ENCODE measurements around the gene EDNRA.

EDNRA gene

DNA sequence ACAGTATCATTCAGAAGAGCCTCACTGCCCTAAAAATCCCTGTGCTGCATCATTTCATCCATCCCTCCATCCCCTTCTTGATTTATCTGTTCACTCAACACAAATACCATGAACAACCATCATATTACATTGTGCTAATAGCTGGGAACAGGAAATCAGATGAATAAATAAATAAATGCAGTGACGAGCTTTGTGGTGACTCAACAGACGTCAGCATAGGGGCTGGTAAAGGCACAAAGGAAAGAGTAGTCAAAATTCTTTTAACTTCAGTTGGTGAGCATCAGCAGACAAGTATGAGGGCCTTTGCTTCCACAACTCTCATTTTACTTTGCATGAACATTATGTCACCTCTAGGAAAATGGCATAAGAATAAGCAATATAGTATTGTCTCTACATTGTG is 65.5 kb downstream of the EDNRA start:
- DNase-seq: no peak

DNA sequence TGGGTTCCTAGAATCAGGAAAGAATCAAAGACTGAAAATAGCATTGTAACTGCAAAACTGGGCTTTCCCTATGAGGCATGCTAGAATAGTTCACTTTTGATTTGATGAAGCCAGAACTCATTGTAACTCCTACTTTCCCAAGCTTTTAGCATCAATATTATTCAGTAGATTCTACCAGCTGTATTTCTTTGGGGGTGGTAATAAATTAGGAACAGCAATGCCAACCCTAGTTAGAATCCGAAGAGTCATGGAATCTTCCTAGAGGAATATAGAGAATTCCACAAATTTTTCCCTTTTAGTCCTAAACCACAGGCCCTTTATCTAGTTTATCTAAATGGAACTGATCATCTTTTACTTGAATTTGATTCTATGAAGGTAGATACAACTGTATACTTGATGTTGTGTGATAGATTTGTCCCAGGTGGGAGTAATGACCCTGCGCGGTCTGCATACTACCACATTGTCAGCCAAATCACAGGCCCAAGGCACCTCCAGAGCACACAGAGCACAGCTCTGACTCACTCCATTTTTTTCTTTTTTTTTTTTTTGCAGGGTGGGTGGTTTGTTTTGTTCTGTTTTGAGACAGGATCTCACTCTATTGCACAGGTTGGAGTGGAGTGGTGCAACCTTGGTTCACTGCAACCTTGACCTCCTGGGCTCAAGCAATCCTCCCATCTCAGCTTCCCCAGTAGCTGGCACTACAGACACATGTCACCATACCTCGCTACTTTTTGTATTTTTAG is 66.6 kb downstream of the EDNRA start:
- no peak for DNase-seq

DNA sequence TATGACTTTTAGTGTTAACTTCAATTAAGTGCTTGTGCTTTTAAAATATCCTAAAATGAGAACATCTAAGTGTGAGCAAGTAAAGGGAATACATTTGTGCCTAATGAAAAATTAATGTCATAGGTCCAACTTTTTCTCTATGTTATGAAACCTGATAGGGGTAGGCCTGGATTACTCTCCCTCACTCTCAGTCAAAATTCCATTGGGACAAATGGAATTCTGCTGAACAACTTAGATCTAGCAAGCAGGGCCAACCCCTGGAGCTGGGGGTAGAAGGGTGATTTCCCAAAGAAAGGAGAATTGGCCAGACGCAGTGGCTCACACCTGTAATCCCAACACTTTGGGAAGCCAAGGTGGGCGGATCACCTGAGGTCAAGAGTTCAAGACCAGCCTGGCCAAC is 67.4 kb downstream of the EDNRA start:
- DNase-seq: no peak

DNA sequence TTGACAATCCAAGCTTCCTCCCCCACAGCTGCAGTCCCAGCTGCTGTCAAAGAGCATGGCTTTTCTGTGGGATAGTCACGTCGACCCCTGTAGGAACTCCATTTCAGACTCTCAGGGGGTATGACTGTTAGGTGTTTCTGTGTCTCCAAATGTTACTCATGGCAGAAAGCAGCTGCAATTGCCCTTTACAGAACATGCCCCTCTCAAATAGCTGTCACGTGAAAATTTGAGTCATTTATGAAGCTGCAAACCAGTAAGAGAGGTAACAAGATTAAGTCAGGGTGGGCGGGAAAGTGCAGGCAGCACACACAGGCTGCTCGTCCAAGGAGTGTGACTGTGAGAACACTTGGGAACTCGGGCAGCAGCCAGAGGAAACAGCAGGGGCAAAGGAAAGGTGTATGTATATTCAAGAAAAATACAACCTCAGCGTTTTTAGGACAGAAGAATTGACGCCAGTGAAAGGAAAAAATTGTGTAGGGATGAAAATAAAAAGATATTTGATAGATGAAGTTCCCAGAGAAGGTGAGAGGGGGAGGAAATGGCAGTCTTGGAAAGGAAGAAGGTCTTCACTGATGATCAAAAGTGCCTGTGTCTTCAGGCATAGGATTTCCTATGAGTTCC is 69.8 kb downstream of the EDNRA start:
- no peak for DNase-seq

DNA sequence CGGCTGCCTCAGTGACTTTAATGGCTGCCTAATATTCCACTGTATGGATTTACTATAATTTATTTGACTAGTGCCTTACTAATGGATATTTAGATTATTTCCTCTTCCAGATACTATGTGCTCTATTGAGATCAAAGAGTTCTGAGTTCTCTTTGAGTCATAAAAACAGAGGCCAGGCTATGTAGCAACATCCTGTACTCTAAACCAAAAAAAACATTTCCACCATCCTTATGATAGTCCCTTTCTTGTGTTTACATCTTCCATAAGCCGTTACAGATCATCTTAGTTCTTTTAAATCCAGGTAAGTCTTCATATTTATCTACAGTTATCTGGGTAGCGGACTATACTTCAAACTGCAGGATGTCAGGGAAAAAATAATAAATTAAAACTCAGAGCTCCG is 79.7 kb downstream of the EDNRA start:
- no peak for DNase-seq

DNA sequence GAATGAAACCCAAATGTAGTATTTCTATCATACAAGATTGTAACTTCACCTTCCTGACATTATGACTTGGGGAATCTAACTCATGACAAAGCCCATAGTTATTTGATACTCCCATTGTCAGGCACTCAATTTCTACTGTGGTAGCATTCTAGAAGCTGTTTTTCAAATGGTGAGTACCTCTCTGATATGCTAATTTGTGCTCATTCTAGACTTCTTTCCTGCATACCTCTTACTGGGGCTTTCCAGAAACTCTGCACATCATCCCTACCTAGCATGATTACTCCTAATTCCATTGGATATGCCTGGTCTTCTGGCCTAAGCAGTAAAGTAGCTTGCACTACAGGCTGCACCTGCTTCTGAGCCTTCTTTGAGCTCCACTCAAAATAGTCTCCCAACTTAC is 85.9 kb downstream of the EDNRA start:
- DNase-seq: no peak

DNA sequence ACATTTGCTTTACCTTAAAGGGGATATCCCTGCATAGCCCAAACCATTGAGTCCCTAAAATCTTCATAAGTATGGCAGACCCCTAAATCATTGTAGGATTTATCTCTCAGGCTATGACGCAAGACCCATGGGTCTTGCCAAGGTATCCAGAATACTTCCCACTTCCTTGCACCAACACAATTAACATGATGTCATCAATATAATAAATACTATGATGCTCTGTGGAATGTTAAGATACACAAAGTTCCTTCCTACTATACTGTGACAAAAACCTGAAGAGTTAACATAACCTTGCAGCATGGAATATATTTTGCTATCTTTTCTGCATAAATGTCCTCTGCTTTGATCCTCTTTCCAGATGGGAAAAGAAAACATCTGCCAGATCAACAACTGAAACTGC is 86.4 kb downstream of the EDNRA start:
- no peak for DNase-seq

DNA sequence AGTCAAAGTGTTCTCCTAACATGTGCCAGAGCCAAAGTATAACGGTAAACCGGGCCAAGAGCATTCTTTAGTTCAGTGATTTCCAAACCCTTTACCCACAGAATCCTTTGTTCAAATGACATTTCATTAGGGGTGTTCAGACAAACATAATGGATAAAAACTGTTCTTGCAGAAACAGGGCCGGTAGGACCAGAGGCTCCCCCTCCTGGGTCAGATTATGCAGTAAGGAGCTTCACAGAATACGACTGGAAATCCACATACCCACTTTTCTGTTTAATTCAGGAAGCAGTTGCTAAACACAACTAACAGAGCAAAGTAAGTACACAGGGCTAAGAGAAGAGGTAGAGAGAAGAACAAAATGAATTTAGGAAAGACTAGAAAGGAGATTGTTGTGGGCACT is 89.7 kb downstream of the EDNRA start:
- DNase-seq: no peak

DNA sequence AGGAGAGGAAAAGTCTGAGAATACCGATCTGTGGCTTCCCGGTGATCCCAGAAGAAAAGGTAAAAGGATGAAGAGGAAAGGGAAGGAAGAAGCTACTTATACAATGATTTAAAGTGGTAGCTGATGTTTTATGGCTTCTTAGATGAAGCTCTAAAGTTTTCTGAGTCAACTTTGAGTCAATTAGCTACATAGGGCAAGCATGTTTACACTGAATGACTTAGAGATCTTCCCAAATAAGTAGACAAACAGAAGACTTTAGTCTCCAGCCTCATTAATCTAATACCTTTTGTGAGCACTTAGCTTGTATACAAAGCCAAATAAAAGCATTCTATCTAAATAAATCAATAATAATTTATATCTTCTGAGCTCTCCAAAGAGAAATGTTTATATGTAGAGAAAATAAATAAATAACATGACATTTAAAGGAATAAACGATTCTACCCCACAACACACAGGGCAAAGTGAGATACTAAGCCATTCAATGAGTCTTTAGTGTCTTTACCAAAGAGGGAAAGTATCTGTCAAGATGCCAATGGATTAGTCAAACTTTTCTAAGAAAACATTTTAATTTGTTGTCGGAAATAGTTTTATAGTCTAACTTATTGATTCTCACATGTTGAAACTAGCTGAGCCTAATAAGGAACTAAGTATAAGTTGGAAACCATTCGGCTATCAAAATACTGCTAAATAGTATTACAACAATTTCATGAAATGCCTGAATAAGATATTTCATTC is 90.3 kb downstream of the EDNRA start:
- no peak for DNase-seq

DNA sequence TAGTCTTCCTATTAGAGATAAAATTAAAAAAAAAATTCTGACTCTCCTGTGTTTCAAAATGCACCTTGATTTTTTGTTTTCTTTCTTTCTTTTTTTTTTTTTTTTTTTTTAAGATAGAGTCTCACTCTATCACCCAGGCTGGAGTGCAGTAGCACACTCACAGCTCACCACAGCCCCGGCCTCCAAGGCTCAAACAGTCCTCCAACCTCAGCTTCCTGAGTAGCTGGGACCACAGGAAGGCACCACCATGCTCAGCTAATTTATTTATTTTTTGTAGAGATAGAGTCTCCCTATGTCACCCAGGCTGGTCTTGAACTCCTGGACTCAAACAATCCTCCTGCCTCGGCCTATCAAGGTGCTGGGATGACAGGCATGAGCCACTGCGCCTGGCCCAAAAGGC is 95.2 kb downstream of the EDNRA start:
- DNase-seq: no peak

DNA sequence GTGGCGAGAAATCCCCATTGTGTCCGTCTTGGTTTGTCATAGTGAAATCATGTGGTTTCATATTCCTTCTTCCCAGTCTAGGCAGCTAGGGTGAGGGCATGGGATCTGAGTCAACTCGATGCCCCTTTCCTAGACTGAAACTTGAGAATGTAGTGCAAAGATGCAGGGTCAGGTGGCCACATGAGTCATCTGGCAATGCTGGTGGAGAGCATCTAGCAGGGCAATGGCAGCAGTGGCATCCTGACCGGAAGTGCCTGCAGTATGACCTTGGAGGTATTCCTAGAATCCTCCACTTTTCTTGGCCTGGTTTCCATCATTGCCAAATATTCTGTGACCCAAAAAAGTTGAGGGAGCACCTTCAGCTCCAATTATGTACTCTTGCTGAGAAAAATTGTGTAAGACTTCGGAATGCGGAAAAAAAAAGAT is 97.2 kb downstream of the EDNRA start:
- DNase-seq: no peak

DNA sequence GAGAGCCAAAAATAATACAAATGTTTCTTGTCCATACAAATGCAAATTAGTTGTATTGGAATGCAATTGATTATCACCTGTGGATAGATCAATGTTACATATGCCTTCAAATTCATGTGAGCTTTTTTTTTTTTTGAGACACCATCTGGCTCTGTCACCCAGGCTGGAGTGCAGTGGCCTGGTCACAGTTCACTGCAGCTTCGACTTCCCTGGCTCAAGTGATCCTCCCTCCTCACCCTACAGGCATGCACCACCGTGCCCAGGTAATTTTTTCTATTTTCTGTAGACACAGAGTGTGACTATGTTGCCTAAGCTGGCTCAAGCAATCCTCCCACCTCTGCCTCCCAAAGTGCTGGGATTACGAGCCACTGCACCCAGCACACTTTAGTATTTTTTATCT is 97.7 kb downstream of the EDNRA start:
- DNase-seq: no peak

DNA sequence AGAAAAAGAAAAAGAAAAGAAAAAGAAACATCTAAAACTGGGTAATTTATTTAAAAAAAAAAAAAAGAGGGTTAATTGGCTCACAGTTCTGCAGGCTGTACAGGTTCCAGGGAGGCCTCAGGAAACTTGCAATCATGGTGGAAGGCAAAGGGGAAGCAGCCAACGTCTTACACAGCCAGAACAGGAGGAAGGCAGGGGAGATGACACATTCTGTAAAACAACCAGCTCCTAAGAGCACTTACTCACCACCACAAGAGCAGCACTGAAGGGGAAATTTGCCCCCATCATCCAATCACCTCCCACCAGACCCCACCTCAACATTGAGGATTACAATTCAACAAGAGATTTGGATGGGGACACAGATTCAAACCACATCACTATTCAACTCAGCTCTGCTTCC is 99.5 kb downstream of the EDNRA start:
- DNase-seq: no peak

DNA sequence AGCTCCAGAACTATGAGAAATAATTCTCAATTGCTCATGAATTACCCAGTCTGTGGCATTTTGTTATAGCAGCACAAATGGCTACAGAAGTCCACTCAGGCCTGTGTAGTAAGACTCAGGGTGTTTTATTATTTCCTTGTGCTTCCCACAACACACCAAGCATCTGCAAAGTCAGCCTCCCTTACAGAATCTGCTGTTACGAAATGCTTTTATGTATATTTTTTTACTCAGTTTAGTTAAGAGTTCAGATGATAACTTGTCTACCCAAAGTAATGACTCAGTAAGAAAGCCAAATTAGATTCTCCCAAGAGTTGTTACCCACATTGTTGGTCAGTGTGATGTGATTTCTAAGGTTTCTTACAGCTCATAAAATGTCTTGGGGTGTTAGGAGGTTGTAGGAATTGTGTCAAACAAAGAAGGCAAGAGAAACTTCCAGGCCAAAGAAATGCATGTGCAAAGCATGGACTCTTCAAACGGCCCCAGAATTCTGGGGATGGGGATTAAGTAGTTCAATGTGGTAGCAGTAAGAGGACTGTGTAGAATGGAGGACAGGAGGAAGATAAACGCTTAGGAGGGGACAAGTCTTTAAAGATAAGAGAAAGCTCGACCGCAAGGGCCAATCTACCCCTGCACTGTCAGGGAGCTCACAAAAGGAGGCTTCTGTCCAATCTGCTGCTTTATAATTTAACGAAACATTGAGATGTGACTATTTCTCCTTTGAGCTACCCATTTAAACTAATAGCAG is 100.9 kb downstream of the EDNRA start:
- no peak for DNase-seq

DNA sequence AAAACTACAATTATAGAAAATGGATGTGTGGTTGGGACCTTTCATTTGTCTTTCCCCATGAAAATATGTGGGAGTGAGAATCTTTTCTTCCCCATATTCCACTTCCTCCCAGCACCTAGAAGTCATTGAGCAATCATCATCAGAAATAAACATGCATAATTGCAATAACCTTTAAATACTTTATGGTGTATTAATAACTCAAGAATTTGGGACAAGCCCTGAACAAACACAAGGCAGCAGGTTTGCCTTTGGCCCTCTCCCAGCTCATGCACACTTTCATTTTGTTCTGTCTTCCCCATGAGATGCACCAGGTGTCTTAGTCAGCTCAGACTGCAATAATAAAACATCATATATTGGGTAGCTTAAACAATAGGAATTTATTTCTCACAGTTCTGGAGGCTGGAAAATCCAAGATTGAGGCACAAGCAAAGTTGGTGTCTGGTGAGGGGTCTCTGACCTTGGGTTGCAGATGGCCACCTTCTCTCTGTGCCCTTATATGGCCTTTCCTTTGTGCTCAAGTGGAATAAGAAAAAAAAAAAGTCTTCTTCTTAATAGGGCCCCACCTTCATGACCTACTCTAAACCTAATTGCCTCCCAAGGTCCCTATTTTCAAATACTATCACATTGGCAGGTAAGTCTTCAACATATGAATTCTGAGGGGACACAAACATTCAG is 101.6 kb downstream of the EDNRA start:
- no peak for DNase-seq

DNA sequence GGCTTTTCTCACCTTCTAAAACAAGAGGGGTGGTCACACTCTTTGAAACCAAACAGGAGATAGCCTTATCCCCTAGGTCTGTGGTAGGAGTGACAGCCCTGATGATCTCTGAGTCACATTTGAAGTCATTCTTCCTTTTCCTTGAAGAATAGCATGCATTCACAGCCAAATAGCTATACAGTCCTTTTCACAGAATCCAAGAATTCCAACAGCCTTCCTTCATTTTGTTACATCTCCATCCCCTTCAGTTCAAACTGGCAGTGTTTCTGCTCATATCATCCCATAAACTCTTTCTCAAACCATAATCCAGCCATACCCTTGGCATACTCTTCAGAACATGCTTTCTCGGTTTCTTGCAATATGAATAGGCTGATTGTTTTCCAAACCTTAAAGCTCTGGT is 103.0 kb downstream of the EDNRA start:
- no peak for DNase-seq

DNA sequence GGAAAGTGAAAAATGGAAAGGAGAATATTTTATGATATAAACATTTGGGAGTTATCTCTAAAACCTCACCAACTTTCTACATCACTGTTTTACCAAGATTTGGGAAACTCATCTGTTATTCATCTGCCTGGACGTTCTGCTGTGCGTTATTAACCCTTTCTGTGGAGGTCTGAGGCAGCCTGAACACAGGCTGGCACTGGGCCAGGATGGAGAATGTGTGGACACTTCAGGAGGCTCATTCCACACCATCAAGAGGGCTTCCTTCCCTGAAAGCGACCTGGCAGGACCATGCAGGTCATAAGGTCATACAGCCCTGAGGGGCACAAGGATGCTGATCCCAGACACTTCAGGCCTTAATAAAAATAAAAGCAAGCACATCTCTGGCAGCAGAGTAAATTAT is 105.1 kb downstream of the EDNRA start:
- no peak for DNase-seq

DNA sequence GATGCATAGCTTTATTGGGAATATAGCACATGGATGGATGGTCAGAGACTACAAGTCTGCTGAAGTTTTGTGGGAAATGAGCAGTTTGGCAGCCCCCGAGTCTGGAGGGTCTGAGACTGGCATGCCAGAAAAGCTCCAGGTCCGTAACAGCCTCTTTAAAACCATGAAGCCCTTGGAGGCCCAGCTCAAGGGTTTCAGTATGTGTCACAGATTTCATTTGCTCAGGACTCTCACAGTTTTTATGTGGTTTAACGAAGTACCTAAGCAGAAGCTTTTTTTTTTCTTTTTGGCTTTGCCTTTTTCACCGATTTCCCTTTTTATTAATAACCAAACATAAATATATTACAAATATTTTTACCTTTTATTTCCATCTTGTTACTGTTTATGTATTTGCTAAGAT is 105.7 kb downstream of the EDNRA start:
- no peak for DNase-seq

DNA sequence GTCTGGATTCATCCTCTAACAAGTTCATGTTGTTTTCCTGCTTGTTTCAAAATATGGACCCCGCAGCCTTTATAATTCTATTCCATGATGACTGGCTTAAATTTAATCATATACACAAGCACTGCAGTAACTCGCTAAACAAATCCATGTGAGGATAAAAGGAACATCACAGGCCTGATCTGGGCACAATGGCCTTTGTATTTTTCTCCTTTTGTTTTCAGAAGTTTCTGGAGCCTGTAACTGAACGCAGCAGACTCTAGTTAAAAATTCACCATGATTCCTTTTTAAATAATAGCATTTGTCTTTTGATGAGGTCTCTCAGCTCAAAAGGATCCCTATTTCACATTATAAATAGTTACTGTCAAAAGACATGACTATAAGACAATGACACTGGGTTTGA is 106.1 kb downstream of the EDNRA start:
- no peak for DNase-seq

DNA sequence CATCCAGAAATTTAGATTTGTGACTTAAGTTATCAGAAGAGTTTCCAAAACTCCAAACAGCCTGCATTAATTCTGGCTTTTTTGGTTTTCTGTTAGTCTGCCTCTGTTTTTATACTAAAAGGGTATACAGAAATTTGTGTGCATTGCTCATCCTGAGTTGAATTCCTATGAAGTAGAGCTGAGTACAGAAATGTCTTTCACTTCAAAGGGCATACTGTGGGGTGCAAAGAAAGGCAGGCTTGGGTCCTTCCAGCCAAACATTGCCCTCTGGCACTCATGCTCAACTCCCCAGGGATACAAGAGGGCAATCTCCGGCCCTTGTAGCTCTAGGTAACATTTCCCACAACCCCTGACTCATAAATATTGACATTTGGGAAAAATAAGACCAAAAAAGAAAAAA is 108.7 kb downstream of the EDNRA start:
- no peak for DNase-seq

DNA sequence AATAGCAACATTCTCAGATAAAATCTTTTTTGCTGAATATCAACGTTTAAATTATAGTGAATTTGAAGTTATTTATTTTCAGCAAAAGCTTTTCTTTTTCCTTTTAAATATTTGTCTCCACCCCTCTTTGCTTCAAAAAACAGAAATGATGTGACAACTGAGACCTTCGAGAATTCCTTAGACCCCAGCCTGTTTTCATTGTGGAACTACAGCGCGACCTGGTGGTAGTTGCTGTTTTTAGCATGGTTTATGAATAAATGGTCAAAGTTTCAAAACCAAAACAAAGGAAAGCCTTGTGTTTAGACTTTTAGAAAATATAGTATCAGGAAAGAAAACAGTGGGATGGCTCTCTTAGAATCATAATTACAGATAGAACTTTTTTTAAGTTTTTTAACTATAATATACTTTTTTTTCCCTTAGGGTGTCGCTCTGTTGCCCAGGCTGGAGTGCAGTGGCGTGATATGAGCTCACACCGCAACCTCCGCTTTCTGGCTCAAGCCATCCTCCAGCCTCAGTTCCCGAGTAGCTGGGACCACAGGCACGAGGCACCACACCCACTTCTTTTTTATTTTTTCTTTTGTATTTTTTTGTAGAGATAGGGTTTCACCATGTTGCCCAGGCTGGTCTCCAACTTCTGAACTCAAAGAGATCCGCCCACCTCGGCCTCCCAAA is 109.5 kb downstream of the EDNRA start:
- DNase-seq: peak; percentile 51 to 54

DNA sequence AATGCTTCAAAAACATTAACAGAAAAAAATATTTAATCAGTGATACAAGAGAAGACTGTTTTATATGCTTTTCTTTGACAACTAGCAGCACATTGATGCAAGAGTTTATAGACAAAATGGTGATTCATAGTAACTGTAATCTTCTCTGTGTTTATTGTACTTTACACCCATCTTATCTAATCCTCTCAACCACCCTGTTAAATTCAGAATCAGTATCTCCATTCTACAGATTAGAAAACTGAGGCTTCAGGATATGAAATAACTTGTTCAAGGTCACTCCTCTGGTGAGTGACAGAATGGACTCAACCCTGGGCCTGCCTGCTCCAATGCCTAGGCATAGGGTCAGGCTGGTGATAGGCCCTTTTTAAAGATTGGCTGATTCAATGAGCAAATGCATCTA is 110.2 kb downstream of the EDNRA start:
- DNase-seq: no peak

All from stimulated activated CD4-positive, alpha-beta T cell treated with anti-CD3 and anti-CD28 coated beads, Interleukin-2, amount 100 ng/mL, for 48 hours (primary cell).